Measurements from ENCODE around the gene CLEC18A.
"Not testable (repeated sequence)": the region's sequence is repeated elsewhere in the genome, so short reads cannot be mapped to it uniquely, and the experiment has no call there.

DNA sequence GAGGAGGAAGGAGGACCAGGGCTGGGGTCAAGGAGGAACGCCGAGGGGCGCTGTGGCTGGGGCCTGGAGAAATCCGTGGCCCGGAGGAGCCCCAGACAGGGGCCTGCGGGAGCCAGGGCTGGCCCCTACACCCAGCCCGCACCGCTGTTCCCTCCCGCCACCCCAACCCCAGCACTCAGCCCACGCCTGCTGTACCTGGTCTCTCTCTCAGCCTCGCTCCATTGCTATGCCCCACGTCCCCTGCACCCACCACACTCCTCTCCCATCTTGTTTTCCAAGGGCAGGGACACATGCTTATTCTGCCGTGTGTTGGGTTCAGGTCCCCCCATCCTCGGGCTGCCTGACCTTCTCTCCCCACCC, 518 bp downstream of the CLEC18A start:
- not testable (repeated sequence) for TF ChIP-seq CTCF (IDR thresholded peaks at IDR 0.05; ENCODE audit: insufficient read depth, low read depth, low read length); EZH2 (IDR thresholded peaks at IDR 0.05; ENCODE audit: insufficient read depth, low read length)
